ENCODE data around the gene CXorf49. TPM values are rescaled to one million over a fixed set of nuclear protein-coding genes. Genes with fewer than 3 reads are reported as not detected.

CXorf49 gene
- total and polyA plus RNA-seq, 2 donors (not counting 3 experiments of a cell fraction or from before 2014, with no cell fraction given): not detected

DNA sequence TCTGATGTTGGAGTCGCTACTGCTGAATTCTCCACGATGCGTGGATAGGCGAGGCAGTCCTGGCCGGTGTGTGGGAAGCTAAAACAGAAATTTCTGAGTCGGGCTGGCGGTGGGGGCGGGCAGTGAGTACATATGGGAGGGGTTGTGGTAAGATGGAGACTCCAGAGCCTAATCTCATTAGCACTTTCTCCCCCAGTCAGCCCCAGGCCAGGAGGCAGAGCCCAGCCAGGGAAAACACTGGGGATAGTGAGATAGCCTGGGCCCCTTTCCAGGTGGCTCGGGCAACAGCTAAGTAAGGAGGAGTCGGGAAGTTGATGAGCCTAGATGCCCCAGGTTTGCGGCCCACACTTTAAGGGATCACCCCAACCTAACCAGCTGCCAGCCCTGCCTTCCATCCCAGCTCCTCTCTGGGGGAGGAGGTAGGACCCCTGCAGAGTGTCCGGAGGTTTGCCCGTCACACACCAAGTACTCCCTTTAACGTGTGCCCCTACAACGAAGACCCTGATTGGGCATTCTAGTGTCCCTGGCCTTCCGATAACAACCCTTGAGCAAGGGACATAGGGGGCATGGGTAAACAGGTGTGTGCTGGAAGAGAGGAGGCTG is 53.1 kb downstream of the CXorf49 start:
- dilution Hi-C loops (cut with MboI; ENCODE audit: extremely low pct_ligation_motif_present, low sequenced_read_pairs): no loop called here

More for the DNA sequence above, 53.1 kb downstream of the CXorf49 start:
- Histone ChIP-seq H3K36me3 (ENCODE audit: control insufficient read depth in 2 of 2, extremely low read depth in 1 of 2, insufficient read depth in 2 of 2, low read length in 2 of 2) (no peaks in the 10 kb centered on the region), H3K4me2 (ENCODE audit: insufficient read depth, low read length) (no peak overlapping the region), H3K4me1 (ENCODE audit: control insufficient read depth, extremely low read depth, insufficient read depth, low read length) (no peaks in the 10 kb centered on the region), H3K4me3 (replicated peaks in 1 of 3; ENCODE audit: insufficient read depth in 1 of 3, low read depth in 1 of 3, low read length in 3 of 3) (no peak overlapping the region), H3K9me1 (replicated peaks; ENCODE audit: control insufficient read depth, extremely low read depth, insufficient read depth, low read length) (no peaks in the 10 kb centered on the region), H4K20me1 (replicated peaks; ENCODE audit: control insufficient read depth, extremely low read depth, insufficient read depth, low read length) (no peaks in the 10 kb centered on the region), H3K27ac (ENCODE audit: insufficient read depth, low read depth, low read length) (no peak overlapping the region), H3K9me3 (replicated peaks; ENCODE audit: control insufficient read depth, insufficient read depth, low read length) (no peaks in the 10 kb centered on the region), H3K27me3 (ENCODE audit: control insufficient read depth in 2 of 2, insufficient read depth in 2 of 2, low read length in 2 of 2) (no peaks in the 10 kb centered on the region), H2AFZ (ENCODE audit: low read depth, low read length) (no peak overlapping the region), H3K79me2 (ENCODE audit: control insufficient read depth, insufficient read depth, low read length) (no peaks in the 10 kb centered on the region), H3K9ac (replicated peaks; ENCODE audit: extremely low read depth, insufficient read depth, low read length) (no peak overlapping the region)
- DNase-seq (ENCODE audit: low read depth, low spot score): no peak
- intact Hi-C loops (cut with micrococcal nuclease): no loop called here
- no peak for FAIRE-seq
- TF ChIP-seq EZH2 (IDR thresholded peaks at IDR 0.05; ENCODE audit: borderline replicate concordance, low read depth, low read length, severe bottlenecking): no peak
- TF ChIP-seq, protein P1, sequence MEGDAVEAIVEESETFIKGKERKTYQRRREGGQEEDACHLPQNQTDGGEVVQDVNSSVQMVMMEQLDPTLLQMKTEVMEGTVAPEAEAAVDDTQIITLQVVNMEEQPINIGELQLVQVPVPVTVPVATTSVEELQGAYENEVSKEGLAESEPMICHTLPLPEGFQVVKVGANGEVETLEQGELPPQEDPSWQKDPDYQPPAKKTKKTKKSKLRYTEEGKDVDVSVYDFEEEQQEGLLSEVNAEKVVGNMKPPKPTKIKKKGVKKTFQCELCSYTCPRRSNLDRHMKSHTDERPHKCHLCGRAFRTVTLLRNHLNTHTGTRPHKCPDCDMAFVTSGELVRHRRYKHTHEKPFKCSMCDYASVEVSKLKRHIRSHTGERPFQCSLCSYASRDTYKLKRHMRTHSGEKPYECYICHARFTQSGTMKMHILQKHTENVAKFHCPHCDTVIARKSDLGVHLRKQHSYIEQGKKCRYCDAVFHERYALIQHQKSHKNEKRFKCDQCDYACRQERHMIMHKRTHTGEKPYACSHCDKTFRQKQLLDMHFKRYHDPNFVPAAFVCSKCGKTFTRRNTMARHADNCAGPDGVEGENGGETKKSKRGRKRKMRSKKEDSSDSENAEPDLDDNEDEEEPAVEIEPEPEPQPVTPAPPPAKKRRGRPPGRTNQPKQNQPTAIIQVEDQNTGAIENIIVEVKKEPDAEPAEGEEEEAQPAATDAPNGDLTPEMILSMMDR (IDR thresholded peaks at IDR 0.05; ENCODE audit: extremely low read depth in 1 of 2, insufficient read depth in 1 of 2, low read depth in 1 of 2, low read length in 2 of 2): no peak
- TF ChIP-seq, protein P2, sequence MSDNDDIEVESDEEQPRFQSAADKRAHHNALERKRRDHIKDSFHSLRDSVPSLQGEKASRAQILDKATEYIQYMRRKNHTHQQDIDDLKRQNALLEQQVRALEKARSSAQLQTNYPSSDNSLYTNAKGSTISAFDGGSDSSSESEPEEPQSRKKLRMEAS (IDR thresholded peaks at IDR 0.05; ENCODE audit: insufficient read depth, insufficient read length): no peak
- TF ChIP-seq JUN (IDR thresholded peaks at IDR 0.05; ENCODE audit: borderline replicate concordance, insufficient read depth, insufficient read length, low read depth): no peak
- TF ChIP-seq FOS (IDR thresholded peaks at IDR 0.05; ENCODE audit: borderline replicate concordance, insufficient read depth, low read length): no peak
- no TSS peak for BruUV-seq (replicated peaks)
- ChIA-PET CTCF (interaction anchor here (1.1 kb wide), 1 partner anchor 13 kb away, joined by 3 read pairs; no protein-coding TSS in a partner anchor), POLR2A (no interaction called here)

Small RNA genes lying within 50 kb of the gene (small RNA-seq; reads per million reads assigned to genes)
- not detected for gene BX276092.4 (ENCODE audit: insufficient read depth, insufficient read length, low read depth, low replicate concordance)
- gene BX276092.6 (ENCODE audit: insufficient read depth, insufficient read length, low read depth, low replicate concordance): not detected
- not detected for gene BX276092.8 (ENCODE audit: insufficient read depth, insufficient read length, low read depth, low replicate concordance)

Other genes with a start within 250 kb of the CXorf49 start
- 128 and 129 TPM in 2 replicates for gene OGT, start 185.2 kb downstream of the CXorf49 start, total RNA-seq
- gene OGT, start 185.2 kb downstream of the CXorf49 start, polyA plus RNA-seq: 136 and 141 TPM in 2 replicates
- gene GCNA, start 139.8 kb downstream of the CXorf49 start, total RNA-seq: 2.3 and 4.0 TPM in 2 replicates
- 0.92 and 1.0 TPM in 2 replicates for gene GCNA, start 139.8 kb downstream of the CXorf49 start, polyA plus RNA-seq
- not detected in 2 replicates for gene CXCR3, start 99.8 kb downstream of the CXorf49 start, total RNA-seq
- not detected in 2 replicates for gene CXCR3, start 99.8 kb downstream of the CXorf49 start, polyA plus RNA-seq
- gene CXorf49B, start 45.1 kb upstream of the CXorf49 start, total RNA-seq: not detected in 2 replicates
- gene CXorf49B, start 45.1 kb upstream of the CXorf49 start, polyA plus RNA-seq: not detected in 2 replicates
- 40.3 and 49.9 TPM in 2 replicates for gene NHSL2, start 192.6 kb upstream of the CXorf49 start, total RNA-seq
- gene NHSL2, start 192.6 kb upstream of the CXorf49 start, polyA plus RNA-seq: 21.2 and 23.5 TPM in 2 replicates